ENCODE results near the gene SYCE1. TPM values are rescaled to one million over a fixed set of nuclear protein-coding genes. Genes with fewer than 3 reads are reported as not detected.

The SYCE1 gene
- total RNA-seq, 2 donors from 2014 or later, result not detected

DNA sequence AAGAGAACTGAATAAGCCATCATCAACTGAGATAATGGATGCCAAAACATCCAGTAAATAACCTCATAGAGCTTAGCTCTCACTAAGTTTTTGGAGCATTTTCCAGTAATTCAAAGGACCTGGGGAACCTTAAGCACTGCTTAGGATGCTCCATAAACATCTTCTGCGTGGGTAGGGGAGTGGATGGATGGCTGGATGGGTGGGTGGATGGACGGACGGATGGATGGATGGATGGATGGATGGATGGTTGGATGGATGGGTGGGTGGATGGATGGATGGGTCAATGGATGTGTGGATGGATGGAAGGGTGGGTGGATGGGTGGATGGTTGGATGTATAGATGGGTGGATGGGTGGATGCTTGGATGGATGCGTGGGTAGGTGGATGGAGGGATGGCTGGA lies 29.2 kb downstream of the SYCE1 start:
- intact Hi-C loops (cut with DNase I), result no loop called here
- Histone ChIP-seq H3K4me3 (no peak overlapping the region), H3K9ac (ENCODE audit: low read depth in 2 of 2, low read length in 2 of 2) (no peak overlapping the region), H3K27me3 (no peaks in the 10 kb centered on the region), H3K27ac (no peak overlapping the region), H3K4me1 (no peaks in the 10 kb centered on the region), H3K9me3 (no peaks in the 10 kb centered on the region), H3K36me3 (no peaks in the 10 kb centered on the region)
- no peak for TF ChIP-seq CTCF (IDR thresholded peaks at IDR 0.05)
- DNase-seq, result no peak

DNA sequence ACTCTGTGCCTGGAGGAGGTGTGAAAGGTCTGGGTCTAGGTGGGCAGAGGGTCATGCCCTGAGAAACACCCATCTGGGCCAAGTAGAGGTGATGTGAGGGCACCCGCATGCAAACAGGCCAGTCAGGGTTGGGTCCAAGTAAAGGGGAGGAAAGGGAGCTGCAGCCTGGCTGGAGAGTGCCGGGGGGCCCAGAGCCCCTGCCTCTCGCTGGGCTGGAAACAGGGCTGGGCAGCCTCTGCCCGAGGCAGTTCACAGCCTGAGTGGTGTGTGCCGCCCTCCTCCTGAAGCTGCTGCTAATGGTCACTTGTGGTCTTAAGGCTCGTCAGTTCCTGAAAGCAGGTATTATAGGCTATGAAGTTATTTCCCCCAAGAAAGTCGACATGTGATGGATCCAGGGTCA lies 31.0 kb downstream of the SYCE1 start:
- Histone ChIP-seq H3K27ac (no peak overlapping the region), H3K4me1 (no peaks in the 10 kb centered on the region), H3K27me3 (peaks cover 5% of the 10 kb centered on the region), H3K9ac (ENCODE audit: low read depth in 2 of 2, low read length in 2 of 2) (no peak overlapping the region), H3K36me3 (no peaks in the 10 kb centered on the region), H3K4me3 (no peak overlapping the region), H3K9me3 (no peaks in the 10 kb centered on the region)
- TF ChIP-seq CTCF (IDR thresholded peaks at IDR 0.05), result no peak
- intact Hi-C loops (cut with DNase I), result no loop called here
- no peak for DNase-seq

DNA sequence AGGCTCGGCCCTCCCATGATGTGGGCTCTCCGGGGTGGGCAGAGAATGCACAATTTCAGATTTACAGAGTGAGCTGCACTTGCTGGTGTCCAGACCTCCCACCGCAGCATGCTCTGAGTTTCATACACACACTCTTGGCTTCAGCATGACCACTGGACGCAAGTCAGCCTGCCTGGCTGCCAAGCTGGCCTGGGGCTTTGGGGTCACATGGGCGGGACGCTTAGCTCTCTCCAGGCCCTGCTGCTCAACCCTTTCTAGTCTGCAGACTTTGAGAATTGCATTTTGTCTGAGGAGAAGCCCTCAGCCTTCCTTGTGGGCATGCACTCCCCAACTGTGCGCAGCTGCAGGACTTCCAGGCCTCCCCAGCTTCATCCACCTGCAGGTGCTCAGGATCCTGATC lies 32.5 kb downstream of the SYCE1 start:
- H3K27ac ChIP-seq, result no peak overlapping the region
- H3K9ac ChIP-seq (ENCODE audit: low read depth in 2 of 2, low read length in 2 of 2), result no peak overlapping the region
- H3K4me3 ChIP-seq, result no peak overlapping the region
- intact Hi-C loops (cut with DNase I), result no loop called here
- TF ChIP-seq CTCF (IDR thresholded peaks at IDR 0.05), result no peak
- H3K9me3 ChIP-seq, result no peaks in the 10 kb centered on the region
- H3K4me1 ChIP-seq, result no peaks in the 10 kb centered on the region
- peaks cover 20% of the 10 kb centered on the region for H3K27me3 ChIP-seq
- DNase-seq, result no peak
- H3K36me3 ChIP-seq, result no peaks in the 10 kb centered on the region

GRCh38 chr10:133530506-133530905 lies 34.9 kb downstream of the SYCE1 start:
- Histone ChIP-seq H3K9ac (ENCODE audit: low read depth in 2 of 2, low read length in 2 of 2) (no peak overlapping the region), H3K27me3 (peaks cover 32% of the 10 kb centered on the region), H3K4me1 (no peaks in the 10 kb centered on the region), H3K4me3 (no peak overlapping the region), H3K27ac (no peak overlapping the region), H3K9me3 (no peaks in the 10 kb centered on the region), H3K36me3 (no peaks in the 10 kb centered on the region)
- TF ChIP-seq CTCF (IDR thresholded peaks at IDR 0.05), result no peak
- intact Hi-C loops (cut with DNase I), result no loop called here
- no peak for DNase-seq

DNA sequence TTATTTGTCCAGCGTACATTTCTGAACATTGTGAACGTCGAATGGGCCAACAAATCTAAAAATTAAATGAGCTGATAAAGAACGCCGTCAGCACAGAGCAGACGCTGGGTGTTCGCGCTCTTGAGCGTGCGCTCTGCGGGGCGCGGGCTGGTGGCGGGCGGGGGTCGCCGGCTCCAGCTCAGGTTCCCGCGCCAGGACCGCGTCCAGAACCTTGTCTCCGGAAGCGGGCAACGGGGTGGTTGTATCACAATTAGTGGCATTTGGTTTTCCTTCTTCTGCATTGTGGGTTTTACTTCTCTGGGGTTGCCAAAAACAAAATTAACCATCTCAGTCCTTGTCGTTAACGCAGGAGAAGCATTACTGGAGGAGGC lies 35.8 kb downstream of the SYCE1 start:
- no peak for TF ChIP-seq CTCF (IDR thresholded peaks at IDR 0.05)
- no peak overlapping the region for H3K9ac ChIP-seq (ENCODE audit: low read depth in 2 of 2, low read length in 2 of 2)
- no peaks in the 10 kb centered on the region for H3K36me3 ChIP-seq
- H3K27ac ChIP-seq, result no peak overlapping the region
- DNase-seq, result no peak
- intact Hi-C loops (cut with DNase I), result loop anchor here (10.0 kb wide), 2 partner anchors 95 to 205 kb away; no protein-coding TSS in a partner anchor
- no peak overlapping the region for H3K4me3 ChIP-seq
- H3K4me1 ChIP-seq, result no peaks in the 10 kb centered on the region
- no peaks in the 10 kb centered on the region for H3K9me3 ChIP-seq
- peaks cover 32% of the 10 kb centered on the region for H3K27me3 ChIP-seq
